GM20000 (cell line): ENCODE data around the gene ERN2.

Source experiments
- DNase-seq: peaks from one replicate; pipeline ENCODE4 v3.0.0; 2012; ENCODE audit warnings: low spot score
- CTCF ChIP-seq: IDR thresholded peaks from 2 replicates; pipeline ENCODE4 v1.5.1; 2012; ENCODE audit warnings: mild to moderate bottlenecking, control low read depth; ENCODE audit errors: extremely low read depth, missing control alignments

ERN2 gene

GRCh38 chr16:23694265-23694643 is 18.8 kb downstream of the ERN2 start:
- TF ChIP-seq CTCF = no peak
- no peak for DNase-seq

- no peak for DNase-seq
- TF ChIP-seq CTCF = no peak
These were observed 20.7 kb downstream of the ERN2 start for GRCh38 chr16:23692190-23692837.

GRCh38 chr16:23691483-23692189 is 21.4 kb downstream of the ERN2 start:
- no peak for TF ChIP-seq CTCF
- DNase-seq = no peak

GRCh38 chr16:23690771-23691482 is 22.1 kb downstream of the ERN2 start:
- no peak for DNase-seq
- TF ChIP-seq CTCF = no peak

- DNase-seq = no peak
- TF ChIP-seq CTCF = no peak
These were observed 23.4 kb downstream of the ERN2 start for GRCh38 chr16:23689442-23690187.

- no peak for TF ChIP-seq CTCF
- DNase-seq = no peak
These were observed 25.8 kb downstream of the ERN2 start for GRCh38 chr16:23687034-23687808.
